ENCODE data around the gene STK17A.
A peak's percentile ranks its signal among the peaks of the same experiment; 100 is the strongest.

Gene STK17A

DNA sequence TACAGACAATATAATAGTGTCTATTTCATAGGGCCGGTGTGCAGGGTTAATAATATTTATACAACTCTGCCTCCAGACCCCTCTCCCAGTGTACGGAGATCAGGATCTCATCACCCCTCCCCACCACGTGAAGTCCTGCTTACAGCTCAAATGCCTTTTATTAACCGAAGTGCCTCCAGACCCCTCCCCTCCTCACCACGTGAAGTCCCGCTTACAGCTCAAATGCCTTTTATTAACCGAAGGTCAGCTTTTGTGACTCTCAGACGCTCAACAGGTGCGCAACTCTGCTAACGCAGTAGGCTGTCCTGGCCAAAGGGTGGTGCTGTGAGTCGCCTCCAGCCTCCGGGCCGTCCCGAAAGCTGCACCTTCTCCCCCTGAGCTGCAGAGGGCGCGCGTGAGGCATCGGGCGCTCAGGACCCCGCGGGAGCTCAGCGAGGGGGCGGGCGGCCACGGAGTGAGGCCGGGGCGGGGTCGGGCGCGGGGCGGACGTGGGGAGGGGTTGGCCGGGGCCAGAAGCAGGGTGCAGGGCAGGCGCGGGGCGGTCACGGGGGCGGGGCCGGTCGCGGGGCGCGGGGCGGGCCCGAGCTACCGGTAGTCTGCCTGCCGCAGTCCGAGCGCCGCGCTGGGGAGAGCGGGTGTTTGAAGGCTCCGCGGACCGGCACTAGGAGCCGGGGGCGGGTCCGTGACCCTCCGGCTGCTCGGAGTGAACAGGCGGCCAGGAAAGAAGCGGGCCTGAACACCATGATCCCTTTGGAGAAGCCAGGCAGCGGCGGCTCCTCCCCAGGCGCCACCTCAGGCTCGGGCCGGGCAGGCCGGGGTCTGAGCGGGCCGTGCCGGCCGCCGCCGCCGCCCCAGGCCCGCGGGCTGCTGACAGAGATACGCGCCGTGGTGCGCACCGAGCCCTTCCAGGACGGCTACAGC lies at the start of gene STK17A:
STK17A (plus strand) TSS at position 606 of the 921 bp plus-strand sequence; CDS start at position 742, 136 bp downstream.
- peak; percentile 42 for DNase-seq

DNA sequence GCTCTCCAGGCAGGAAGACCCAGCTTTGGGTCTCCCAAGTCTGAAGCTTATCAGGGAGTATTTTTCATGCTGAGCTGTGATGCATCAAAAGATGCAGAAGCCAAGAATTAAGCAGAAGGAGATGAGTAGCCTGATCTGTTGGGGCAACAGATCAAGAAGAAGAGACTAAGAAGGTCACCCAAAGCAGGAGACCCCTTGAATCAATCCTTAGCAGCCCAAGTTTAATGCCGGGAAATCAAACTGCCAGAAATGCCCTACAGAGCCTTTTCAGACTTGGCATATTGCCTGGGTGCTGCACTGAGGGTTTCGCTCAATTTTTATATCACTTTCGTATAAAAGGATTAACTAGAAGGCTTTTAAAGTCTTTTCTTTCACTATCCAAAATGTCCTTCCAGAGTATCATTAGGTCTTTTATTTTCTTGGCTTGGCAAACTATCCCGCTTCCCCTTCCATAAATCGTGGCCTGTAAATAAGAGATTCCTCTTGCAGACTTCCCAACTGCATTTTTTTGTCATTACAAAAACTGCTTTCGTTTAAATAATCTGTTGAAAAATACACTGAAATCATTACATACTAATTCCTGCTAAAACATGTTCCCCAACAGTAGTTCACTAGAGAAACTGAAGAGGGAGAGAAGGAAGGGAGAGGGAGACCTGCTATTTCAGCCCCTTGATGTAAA lies 49.0 kb upstream of the STK17A start:
- DNase-seq: no peak

DNA sequence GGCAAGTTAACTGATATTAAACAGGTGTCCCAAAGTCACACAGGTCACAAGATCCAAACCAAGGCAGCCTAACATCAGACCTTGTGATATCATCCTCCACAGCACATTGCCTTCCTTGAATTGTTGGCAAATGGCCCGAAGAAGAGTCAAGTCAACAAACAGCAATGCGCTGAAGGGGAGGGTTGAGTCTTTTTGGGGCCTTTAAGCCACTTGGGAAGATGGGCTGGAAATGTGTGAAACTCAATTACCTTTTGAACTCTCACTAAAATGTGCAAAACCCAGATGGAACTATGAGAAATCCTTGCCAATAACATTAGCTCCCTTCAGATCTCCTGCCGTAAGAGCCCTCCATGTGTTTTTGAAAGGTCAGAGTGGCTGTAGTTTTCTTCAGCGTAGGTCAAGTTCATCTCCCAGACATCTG lies 47.9 kb upstream of the STK17A start:
- DNase-seq: no peak

DNA sequence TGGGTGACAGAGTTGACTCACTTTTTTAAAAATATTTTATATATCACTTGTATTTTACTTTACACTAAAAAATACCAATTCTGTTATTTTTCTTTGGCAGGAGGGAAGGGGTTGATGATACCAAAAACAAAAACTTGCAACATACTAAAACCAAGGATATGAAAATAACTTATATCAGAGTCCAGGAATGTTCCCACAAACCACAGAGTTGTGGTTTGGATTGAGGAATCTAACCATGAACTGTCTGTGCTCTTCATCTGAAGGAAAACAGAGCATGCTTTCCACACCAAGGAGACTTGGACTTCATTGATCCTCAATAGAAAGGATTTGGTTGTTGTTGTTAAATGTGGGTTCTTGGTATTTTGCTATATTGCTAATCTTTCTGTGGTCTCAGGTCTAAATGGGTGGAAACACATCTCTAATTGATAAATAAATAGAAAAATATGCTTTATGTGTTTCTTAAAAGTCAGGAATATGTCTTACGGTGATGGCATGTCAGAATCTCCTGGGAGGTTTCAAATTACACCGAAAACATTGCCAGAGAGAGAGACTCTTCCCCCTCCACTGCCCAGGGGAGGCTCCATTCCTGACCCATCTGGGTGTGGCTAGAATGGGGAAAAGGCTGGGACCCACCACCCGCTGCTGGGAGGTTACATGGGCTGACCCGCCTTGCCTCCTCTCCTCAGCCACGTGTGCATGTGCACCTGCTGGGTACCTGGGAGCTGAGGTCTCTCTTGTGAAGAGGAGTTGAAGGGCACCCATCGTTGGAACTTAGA lies 46.9 kb upstream of the STK17A start:
- DNase-seq: no peak

GRCh38 chr7:43536773-43537172 lies 46.1 kb upstream of the STK17A start:
- no peak for DNase-seq

GRCh38 chr7:43537765-43538403 lies 45.0 kb upstream of the STK17A start:
- DNase-seq: no peak

GRCh38 chr7:43538404-43538771 lies 44.5 kb upstream of the STK17A start:
- no peak for DNase-seq

DNA sequence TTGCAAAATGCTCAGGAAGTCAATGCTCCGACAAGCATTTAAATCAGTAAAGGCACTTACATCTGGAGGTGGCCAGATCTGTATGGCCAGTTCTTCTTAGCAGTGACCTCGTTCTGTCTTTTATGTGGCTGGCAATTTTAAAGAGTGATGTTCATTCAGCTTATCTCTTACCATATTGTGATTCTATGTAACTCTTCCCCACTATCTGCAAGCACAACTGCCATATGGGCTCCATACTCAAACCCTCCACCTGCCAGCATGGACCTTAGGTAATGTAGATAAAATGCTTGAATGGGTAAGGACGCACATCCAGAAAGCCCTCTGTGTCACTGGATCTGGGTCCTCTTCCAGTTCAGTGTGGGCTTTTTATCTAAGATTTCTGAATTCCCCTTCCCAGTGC lies 42.4 kb upstream of the STK17A start:
- no peak for DNase-seq

GRCh38 chr7:43542716-43543115 lies 40.2 kb upstream of the STK17A start:
- DNase-seq: no peak

- DNase-seq: no peak
Observed at GRCh38 chr7:43546231-43546630, 36.7 kb upstream of the STK17A start.

- DNase-seq: no peak
Observed at GRCh38 chr7:43550427-43550826, 32.5 kb upstream of the STK17A start.

DNA sequence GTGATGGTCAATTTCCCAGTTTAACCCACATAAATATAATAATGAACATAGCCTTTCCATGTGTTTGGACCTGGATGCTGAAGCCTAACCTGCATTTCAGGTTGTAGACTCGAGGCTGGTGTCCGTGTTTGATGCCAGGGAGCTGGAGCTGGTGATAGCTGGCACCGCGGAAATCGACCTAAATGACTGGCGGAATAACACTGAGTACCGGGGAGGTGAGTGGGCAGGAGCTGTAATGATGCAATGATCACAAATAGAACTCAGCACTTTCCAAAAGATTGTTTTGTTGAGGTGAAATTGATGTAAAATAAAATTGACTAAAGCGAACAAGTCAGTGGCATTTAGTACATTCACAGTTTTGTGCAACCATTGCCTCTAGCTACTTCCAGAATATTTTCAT lies 30.8 kb upstream of the STK17A start:
- DNase-seq: no peak

- no peak for DNase-seq
Observed at GRCh38 chr7:43553999-43554398, 28.9 kb upstream of the STK17A start.

- no peak for DNase-seq
Observed at GRCh38 chr7:43554423-43554822, 28.5 kb upstream of the STK17A start.

DNA sequence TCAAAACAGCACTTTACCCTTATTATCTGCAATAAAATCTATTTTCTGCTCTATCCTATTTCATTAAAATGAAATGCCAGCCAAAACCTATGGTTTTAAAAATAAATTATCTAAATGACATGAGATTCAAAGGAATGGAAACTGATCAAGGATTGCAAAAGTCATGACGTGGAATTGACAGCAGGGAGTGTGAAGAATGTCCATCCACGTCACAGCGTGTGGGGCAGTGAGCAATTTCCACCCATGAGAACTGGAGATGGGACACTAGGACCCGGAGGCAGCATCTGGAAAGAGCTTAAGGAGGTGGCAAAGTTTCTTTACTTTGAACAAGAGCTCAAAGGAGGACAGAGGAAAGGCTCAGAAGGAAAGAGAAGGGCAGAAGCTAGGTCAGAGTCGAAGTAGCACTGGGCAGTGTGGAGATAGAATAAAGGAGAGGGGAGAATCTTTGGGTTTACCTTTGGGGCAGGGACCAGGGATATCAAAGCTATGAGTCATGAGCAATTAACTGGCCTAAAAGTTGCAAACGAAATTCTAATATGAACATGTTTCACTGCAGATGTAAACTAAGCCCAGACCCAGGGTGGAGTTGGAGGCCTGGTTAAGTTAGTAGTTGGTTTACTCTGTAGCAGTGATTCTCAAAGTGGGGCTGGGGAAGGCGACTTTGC lies 24.9 kb upstream of the STK17A start:
- no peak for DNase-seq

- DNase-seq: no peak
Observed at GRCh38 chr7:43559171-43559945, 23.6 kb upstream of the STK17A start.

GRCh38 chr7:43559946-43560335 lies 23.0 kb upstream of the STK17A start:
- no peak for DNase-seq

GRCh38 chr7:43560742-43561330 lies 22.1 kb upstream of the STK17A start:
- DNase-seq: no peak

- no peak for DNase-seq
Observed at GRCh38 chr7:43562383-43562782, 20.5 kb upstream of the STK17A start.

GRCh38 chr7:43565786-43566185 lies 17.1 kb upstream of the STK17A start:
- no peak for DNase-seq

GRCh38 chr7:43568529-43568928 lies 14.4 kb upstream of the STK17A start:
- DNase-seq: no peak
